A549 treated with AZD2906 at 1 μM for 4 hours (cell line): ENCODE measurements around the gene SLC34A3. TPM values are rescaled to one million over a fixed set of nuclear protein-coding genes. Genes with fewer than 3 reads are reported as not detected.

ENCODE experiments used
- total RNA-seq: library from RNA; stranded (reverse); fragments of 200-300 nt; extraction: Qiagen RNA extraction; gene quantifications from 5 replicates; pipeline ENCODE4 v1.2.3, GENCODE V29; 2022

Gene SLC34A3
- total RNA-seq, 1 experiment from 2014 or later = 0.15 TPM

Other genes with a start within 250 kb of the SLC34A3 start
- 0.07 to 0.24 TPM (median 0.18 TPM) in 5 replicates for gene LCNL1, start 247.9 kb upstream of the SLC34A3 start, total RNA-seq
- gene PAXX, start 238.5 kb upstream of the SLC34A3 start, total RNA-seq = 42.6 to 85.1 TPM (median 74.1 TPM) in 5 replicates
- 3.2 to 7.2 TPM (median 5.6 TPM) in 5 replicates for gene CLIC3, start 234.3 kb upstream of the SLC34A3 start, total RNA-seq
- 19.1 to 28.9 TPM (median 24.6 TPM) in 5 replicates for gene ABCA2, start 202.7 kb upstream of the SLC34A3 start, total RNA-seq
- 0.06 to 0.07 TPM (median 0.06 TPM) in 4 of 5 replicates, not detected in the other for gene FUT7, start 198.8 kb upstream of the SLC34A3 start, total RNA-seq
- 37.5 to 92.6 TPM (median 80.3 TPM) in 5 replicates for gene NPDC1, start 184.7 kb upstream of the SLC34A3 start, total RNA-seq
- gene ENTPD2, start 176.8 kb upstream of the SLC34A3 start, total RNA-seq = 2.9 to 6.2 TPM (median 5.7 TPM) in 5 replicates
- 14.8 to 26.1 TPM (median 23.7 TPM) in 5 replicates for gene SAPCD2, start 160.3 kb upstream of the SLC34A3 start, total RNA-seq
- gene UAP1L1, start 153.4 kb upstream of the SLC34A3 start, total RNA-seq = 8.9 to 14.8 TPM (median 10.9 TPM) in 5 replicates
- gene MAN1B1, start 143.9 kb upstream of the SLC34A3 start, total RNA-seq = 44.5 to 54.0 TPM (median 52.2 TPM) in 5 replicates
- gene DPP7, start 116.2 kb upstream of the SLC34A3 start, total RNA-seq = 66.9 to 123 TPM (median 112 TPM) in 5 replicates
- gene GRIN1, start 91.7 kb upstream of the SLC34A3 start, total RNA-seq = 0.11 to 0.91 TPM (median 0.63 TPM) in 5 replicates
- 0.39 to 1.9 TPM (median 1.2 TPM) in 5 replicates for gene LRRC26, start 60.9 kb upstream of the SLC34A3 start, total RNA-seq
- not detected in 5 replicates for gene TMEM210, start 58.8 kb upstream of the SLC34A3 start, total RNA-seq
- gene ANAPC2, start 42.3 kb upstream of the SLC34A3 start, total RNA-seq = 21.8 to 36.5 TPM (median 33.4 TPM) in 5 replicates
- gene SSNA1, start 42.2 kb upstream of the SLC34A3 start, total RNA-seq = 98.0 to 157 TPM (median 144 TPM) in 5 replicates
- 8.2 to 12.3 TPM (median 11.7 TPM) in 5 replicates for gene TPRN, start 30.2 kb upstream of the SLC34A3 start, total RNA-seq
- 35.4 to 47.2 TPM (median 45.3 TPM) in 5 replicates for gene TMEM203, start 25.3 kb upstream of the SLC34A3 start, total RNA-seq
- 11.5 to 17.4 TPM (median 15.7 TPM) in 5 replicates for gene NDOR1, start 25.2 kb upstream of the SLC34A3 start, total RNA-seq
- gene RNF208, start 8.7 kb upstream of the SLC34A3 start, total RNA-seq = 0.91 to 2.8 TPM (median 2.1 TPM) in 5 replicates
- 3.0 to 5.0 TPM (median 5.0 TPM) in 5 replicates for gene CYSRT1, start 5.7 kb upstream of the SLC34A3 start, total RNA-seq
- gene RNF224, start 3.4 kb upstream of the SLC34A3 start, total RNA-seq = 0.12 to 0.38 TPM (median 0.25 TPM) in 5 replicates
- 633 to 818 TPM (median 765 TPM) in 5 replicates for gene TUBB4B, start 10.4 kb downstream of the SLC34A3 start, total RNA-seq
- not detected in 5 replicates for gene STPG3, start 20.4 kb downstream of the SLC34A3 start, total RNA-seq
- gene NELFB, start 24.4 kb downstream of the SLC34A3 start, total RNA-seq = 46.9 to 62.8 TPM (median 58.2 TPM) in 5 replicates
- gene TOR4A, start 46.8 kb downstream of the SLC34A3 start, total RNA-seq = 18.3 to 26.4 TPM (median 25.4 TPM) in 5 replicates
- gene NRARP, start 71.4 kb downstream of the SLC34A3 start, total RNA-seq = 2.1 to 4.1 TPM (median 3.6 TPM) in 5 replicates
- 4.8 to 6.5 TPM (median 5.7 TPM) in 5 replicates for gene EXD3, start 192.3 kb downstream of the SLC34A3 start, total RNA-seq
- gene NOXA1, start 192.5 kb downstream of the SLC34A3 start, total RNA-seq = 0.71 to 1.8 TPM (median 1.6 TPM) in 5 replicates
- gene ENTPD8, start 210.5 kb downstream of the SLC34A3 start, total RNA-seq = 0.07 to 0.24 TPM (median 0.19 TPM) in 5 replicates
- gene NSMF, start 228.4 kb downstream of the SLC34A3 start, total RNA-seq = 31.6 to 45.3 TPM (median 40.2 TPM) in 5 replicates